Mucosa of gallbladder (tissue), 1 donor: ENCODE measurements around the gene FAF2. TPM values are rescaled to one million over a fixed set of nuclear protein-coding genes. Genes with fewer than 3 reads are reported as not detected.

Experiments used
- DNase-seq: peaks from one replicate; pipeline ENCODE4 v3.0.0-alpha.2; 2020; ENCODE audit warnings: low spot score
- total RNA-seq: library from RNA; stranded (reverse); gene quantifications from one replicate; pipeline ENCODE4 v1.2.1, GENCODE V29; 2021
- donor health status: DM: no; HTN: no; CAD: no.

FAF2 gene
- total RNA-seq, 1 donor from 2014 or later, result 30.2 TPM

- DNase-seq, result no peak
These were observed 83.1 kb downstream of the FAF2 start for GRCh38 chr5:176530983-176531901.

- no peak for DNase-seq
These were observed 83.8 kb downstream of the FAF2 start for GRCh38 chr5:176531902-176532493.

GRCh38 chr5:176532795-176533194 lies 84.6 kb downstream of the FAF2 start:
- DNase-seq, result no peak

GRCh38 chr5:176533390-176533789 lies 85.2 kb downstream of the FAF2 start:
- DNase-seq, result no peak

- no peak for DNase-seq
These were observed 85.9 kb downstream of the FAF2 start for GRCh38 chr5:176533894-176534611.

GRCh38 chr5:176534640-176535039 lies 86.5 kb downstream of the FAF2 start:
- DNase-seq, result no peak

DNA sequence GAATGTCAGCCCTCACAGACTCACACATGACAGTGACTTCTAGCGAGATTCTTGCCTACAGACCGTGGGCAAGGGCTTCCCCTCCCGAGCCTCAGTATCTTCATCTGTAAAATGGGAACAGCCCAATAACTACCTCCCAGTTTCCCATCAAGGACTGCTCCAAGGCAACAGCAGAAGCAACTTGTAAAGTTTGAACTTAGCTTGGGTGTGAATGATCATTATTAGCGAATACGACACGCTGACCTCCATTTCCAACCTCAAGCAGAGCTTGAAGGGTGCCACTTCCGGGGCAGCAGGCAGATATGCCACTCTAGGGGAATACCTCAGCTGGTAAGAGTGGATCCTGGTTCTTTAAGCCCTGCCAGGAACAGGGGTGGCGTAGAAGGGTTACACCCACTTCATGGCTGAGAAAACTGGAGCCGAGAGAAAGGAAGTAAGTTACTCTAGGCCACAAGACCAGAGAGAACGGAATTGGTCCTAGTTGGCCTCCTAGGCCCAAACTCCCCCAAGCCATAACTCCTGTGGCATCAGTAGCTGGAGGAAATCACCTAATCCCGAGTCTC lies 87.0 kb downstream of the FAF2 start:
- DNase-seq, result no peak

DNA sequence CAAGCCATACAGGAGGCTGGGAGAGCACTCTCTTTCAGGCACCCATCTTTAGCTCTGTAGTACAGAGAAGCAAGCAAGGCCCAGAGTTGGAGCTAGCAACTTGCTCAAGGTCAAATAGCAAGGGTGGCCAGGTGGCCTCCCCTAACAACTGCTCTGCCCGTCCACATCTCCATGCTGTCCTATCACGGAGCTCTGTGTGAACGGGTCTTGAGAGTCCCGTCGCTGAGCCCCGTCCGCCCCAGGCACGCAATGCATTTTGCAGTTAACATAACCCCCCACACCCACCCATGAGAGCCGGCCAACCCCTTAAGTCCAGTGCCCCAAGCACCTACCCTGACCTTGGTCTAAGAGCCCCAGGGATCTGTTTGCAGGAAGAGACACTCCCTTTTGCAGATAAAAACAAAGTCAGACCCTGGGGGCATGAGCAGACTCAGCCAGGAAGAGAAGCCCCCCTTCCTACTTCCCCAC lies 87.5 kb downstream of the FAF2 start:
- DNase-seq, result no peak

GRCh38 chr5:176536132-176536901 lies 88.1 kb downstream of the FAF2 start:
- DNase-seq, result peak; percentile 81

GRCh38 chr5:176536902-176537553 lies 88.8 kb downstream of the FAF2 start, which contains the start of gene RNF44:
Gene RNF44, minus strand, starts transcription at chr5:176537402. Its CDS starts 4,930 bp downstream, at chr5:176532472.
- peak; percentile 99 for DNase-seq

- peak; percentile 100 for DNase-seq
These were observed 89.5 kb downstream of the FAF2 start for GRCh38 chr5:176537554-176538229.

GRCh38 chr5:176538230-176538988 lies 90.2 kb downstream of the FAF2 start:
- DNase-seq, result no peak

DNA sequence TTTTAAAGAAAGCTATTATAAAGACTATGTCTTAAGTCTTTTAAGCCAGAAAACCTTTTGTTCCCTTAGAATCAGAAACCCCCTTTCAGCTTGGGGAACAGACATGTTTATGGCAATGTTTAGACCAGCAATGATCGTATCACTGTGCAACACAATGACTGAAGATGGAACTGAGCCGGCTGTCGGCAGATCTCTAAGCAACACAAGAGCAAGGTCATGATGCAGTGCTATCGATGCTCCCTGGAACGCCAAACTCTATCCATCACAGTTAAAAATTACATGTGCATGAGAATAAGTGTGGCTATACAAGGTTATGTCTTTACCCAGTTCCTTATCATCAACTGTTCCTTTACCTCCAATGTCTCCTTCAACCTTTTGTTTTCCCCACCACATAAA lies 90.8 kb downstream of the FAF2 start:
- DNase-seq, result no peak

DNA sequence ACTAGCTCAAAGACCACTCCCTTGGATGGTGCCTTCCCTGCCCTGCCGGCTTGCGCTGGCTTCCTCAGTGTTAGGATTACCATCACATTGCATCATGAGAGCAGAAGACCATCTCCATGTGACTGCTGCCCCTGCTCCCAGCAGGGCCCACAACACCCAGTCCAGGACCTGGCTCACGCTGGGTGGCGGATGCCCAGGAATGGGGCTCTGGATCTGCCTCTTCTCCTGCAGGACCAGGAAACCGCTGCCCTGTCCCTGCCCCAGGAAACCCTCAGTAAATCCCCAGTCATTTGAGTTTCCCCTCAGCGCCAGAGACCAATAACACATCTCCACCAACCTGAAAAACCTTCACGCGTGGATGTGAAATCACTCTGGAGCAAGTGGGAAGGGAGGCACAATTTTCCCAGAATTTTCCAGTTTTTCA lies 92.3 kb downstream of the FAF2 start:
- DNase-seq, result no peak

DNA sequence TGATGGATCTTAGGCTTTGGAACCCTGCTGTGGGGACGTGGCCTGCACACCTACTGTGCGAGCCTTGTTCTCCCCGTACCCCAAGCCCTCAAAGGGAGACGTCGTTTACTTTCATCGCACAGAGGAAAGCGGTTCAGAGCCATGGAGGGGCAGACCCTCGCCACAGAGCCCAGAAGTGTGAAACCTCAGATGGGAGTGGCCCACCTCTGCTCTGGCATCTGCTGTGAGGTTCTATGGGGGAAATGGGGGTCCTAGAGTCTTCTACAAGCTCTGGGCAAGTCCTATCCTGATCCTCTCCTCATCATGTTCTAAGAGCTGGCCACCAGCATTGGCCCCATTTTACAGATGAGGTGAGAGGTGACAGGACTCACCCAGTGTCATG lies 92.8 kb downstream of the FAF2 start:
- no peak for DNase-seq

DNA sequence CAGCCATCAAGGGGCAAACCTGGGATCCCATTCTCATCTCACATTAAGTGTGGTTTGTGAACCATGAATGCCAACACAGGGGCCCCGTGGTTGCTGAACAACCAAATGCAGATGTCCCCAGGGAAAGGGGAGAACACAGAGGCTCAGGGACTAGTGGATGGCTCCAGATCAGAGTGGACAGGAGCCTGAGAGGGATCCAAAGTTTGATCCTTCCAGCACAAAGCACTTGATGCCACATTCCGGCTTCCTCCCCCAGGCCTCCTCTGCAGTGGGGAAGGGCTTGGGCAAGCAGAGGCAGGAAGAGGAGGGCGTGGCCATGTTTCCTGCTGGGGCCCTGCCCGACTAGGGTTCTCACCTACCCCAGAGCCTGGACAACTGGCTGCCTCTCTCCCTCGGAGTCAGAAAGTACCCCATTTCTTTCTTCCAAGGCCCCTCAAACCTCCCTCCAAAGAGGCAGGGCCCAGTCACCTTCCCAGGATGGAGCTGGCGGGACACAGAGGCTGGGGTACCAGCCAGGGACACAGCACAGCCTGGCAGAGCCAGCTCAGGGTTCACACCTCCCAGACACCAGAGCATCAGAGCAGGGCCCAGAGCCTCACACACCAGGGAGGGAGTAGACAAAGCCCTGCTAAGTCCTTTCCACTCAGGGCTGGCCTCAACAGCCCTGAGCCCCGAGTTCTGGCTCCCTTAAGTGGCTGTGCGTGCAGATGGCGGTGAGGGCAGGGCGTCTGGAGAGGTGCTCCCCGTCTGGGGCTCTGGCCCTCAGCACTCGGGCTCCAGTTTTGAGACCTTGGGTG lies 93.4 kb downstream of the FAF2 start:
- DNase-seq, result no peak

- no peak for DNase-seq
These were observed 94.0 kb downstream of the FAF2 start for GRCh38 chr5:176542135-176542595.
